Measurements from ENCODE around the gene SKAP1. TPM values are rescaled to one million over a fixed set of nuclear protein-coding genes. Genes with fewer than 3 reads are reported as not detected.

The SKAP1 gene
- total and polyA plus RNA-seq, 2 donors from 2014 or later: 34.8 to 42.6 TPM

GRCh38 chr17:48336986-48337385 is 93.0 kb downstream of the SKAP1 start:
- peaks cover 0 to 4% (median 0%) of the 10 kb centered on the region in 3 donors for H3K4me1 ChIP-seq (ENCODE audit: control insufficient read depth in 2 of 3, insufficient read depth in 2 of 3, low read depth in 1 of 3, low read length in 3 of 3)
- no peaks in the 10 kb centered on the region for H3K36me3 ChIP-seq (ENCODE audit: control insufficient read depth in 2 of 3, insufficient read depth in 3 of 3, low read length in 3 of 3)
- intact Hi-C loops (cut with DNase I): loop anchor here (10.0 kb wide), 1 partner anchor 258 kb away; the partner anchor contains the start of genes HOXB3 and HOXB5
- no peak overlapping the region for H3K4me3 ChIP-seq (ENCODE audit: low read length in 3 of 3)
- no peaks in the 10 kb centered on the region for H3K9me3 ChIP-seq (ENCODE audit: control insufficient read depth in 2 of 3, insufficient read depth in 1 of 3, low read length in 3 of 3)
- H3K9ac ChIP-seq (ENCODE audit: low read length in 3 of 3): no peak overlapping the region
- H3K27me3 ChIP-seq (ENCODE audit: control insufficient read depth, insufficient read depth, low read length): no peaks in the 10 kb centered on the region
- DNase-seq (peak in 1 of 5 donors; percentile 43), FAIRE-seq (no peak)
- H3K27ac ChIP-seq (ENCODE audit: low read depth in 2 of 2, low read length in 2 of 2): no peak overlapping the region
- no peak for TF ChIP-seq CTCF (IDR thresholded peaks at IDR 0.05; ENCODE audit: borderline replicate concordance, extremely low read depth, insufficient read depth)

- peaks cover 0 to 4% (median 0%) of the 10 kb centered on the region in 3 donors for H3K4me1 ChIP-seq (ENCODE audit: control insufficient read depth in 2 of 3, insufficient read depth in 2 of 3, low read depth in 1 of 3, low read length in 3 of 3)
- intact Hi-C loops (cut with DNase I): loop anchor here (10.0 kb wide), 1 partner anchor 259 kb away; the partner anchor contains the start of genes HOXB3 and HOXB5
- DNase-seq (peak in 2 of 5 donors; percentile 90 to 94), FAIRE-seq (peak; percentile 98)
- H3K27ac ChIP-seq (ENCODE audit: low read depth in 2 of 2, low read length in 2 of 2): no peak overlapping the region
- TF ChIP-seq CTCF (IDR thresholded peaks at IDR 0.05; ENCODE audit: borderline replicate concordance, extremely low read depth, insufficient read depth): peak; percentile 66
- H3K27me3 ChIP-seq (ENCODE audit: control insufficient read depth, insufficient read depth, low read length): no peaks in the 10 kb centered on the region
- H3K36me3 ChIP-seq (ENCODE audit: control insufficient read depth in 2 of 3, insufficient read depth in 3 of 3, low read length in 3 of 3): no peaks in the 10 kb centered on the region
- no peak overlapping the region for H3K4me3 ChIP-seq (ENCODE audit: low read length in 3 of 3)
- no peaks in the 10 kb centered on the region for H3K9me3 ChIP-seq (ENCODE audit: control insufficient read depth in 2 of 3, insufficient read depth in 1 of 3, low read length in 3 of 3)
- no peak overlapping the region for H3K9ac ChIP-seq (ENCODE audit: low read length in 3 of 3)
Observed at GRCh38 chr17:48335858-48336500, 94.0 kb downstream of the SKAP1 start.

- no peak for TF ChIP-seq CTCF (IDR thresholded peaks at IDR 0.05; ENCODE audit: borderline replicate concordance, extremely low read depth, insufficient read depth)
- Histone ChIP-seq H3K4me3 (ENCODE audit: low read length in 3 of 3) (no peak overlapping the region), H3K36me3 (ENCODE audit: control insufficient read depth in 2 of 3, insufficient read depth in 3 of 3, low read length in 3 of 3) (no peaks in the 10 kb centered on the region), H3K27ac (ENCODE audit: low read depth in 2 of 2, low read length in 2 of 2) (no peak overlapping the region), H3K4me1 (ENCODE audit: control insufficient read depth in 2 of 3, insufficient read depth in 2 of 3, low read depth in 1 of 3, low read length in 3 of 3) (peaks cover 0 to 4% (median 0%) of the 10 kb centered on the region in 3 donors), H3K27me3 (ENCODE audit: control insufficient read depth, insufficient read depth, low read length) (no peaks in the 10 kb centered on the region), H3K9me3 (ENCODE audit: control insufficient read depth in 2 of 3, insufficient read depth in 1 of 3, low read length in 3 of 3) (no peaks in the 10 kb centered on the region), H3K9ac (ENCODE audit: low read length in 3 of 3) (no peak overlapping the region)
- FAIRE-seq (no peak), DNase-seq (peak in 1 of 5 donors; percentile 26)
- intact Hi-C loops (cut with DNase I): loop anchor here (10.0 kb wide), 1 partner anchor 260 kb away; the partner anchor contains the start of genes HOXB3 and HOXB5
Observed at GRCh38 chr17:48335146-48335784, 94.7 kb downstream of the SKAP1 start.

Measured in kidney (tissue), 14 donors.